Measurements from ENCODE around the gene TGFA.
"Not testable (repeated sequence)": the region's sequence is repeated elsewhere in the genome, so short reads cannot be mapped to it uniquely, and the experiment has no call there.

Gene TGFA

DNA sequence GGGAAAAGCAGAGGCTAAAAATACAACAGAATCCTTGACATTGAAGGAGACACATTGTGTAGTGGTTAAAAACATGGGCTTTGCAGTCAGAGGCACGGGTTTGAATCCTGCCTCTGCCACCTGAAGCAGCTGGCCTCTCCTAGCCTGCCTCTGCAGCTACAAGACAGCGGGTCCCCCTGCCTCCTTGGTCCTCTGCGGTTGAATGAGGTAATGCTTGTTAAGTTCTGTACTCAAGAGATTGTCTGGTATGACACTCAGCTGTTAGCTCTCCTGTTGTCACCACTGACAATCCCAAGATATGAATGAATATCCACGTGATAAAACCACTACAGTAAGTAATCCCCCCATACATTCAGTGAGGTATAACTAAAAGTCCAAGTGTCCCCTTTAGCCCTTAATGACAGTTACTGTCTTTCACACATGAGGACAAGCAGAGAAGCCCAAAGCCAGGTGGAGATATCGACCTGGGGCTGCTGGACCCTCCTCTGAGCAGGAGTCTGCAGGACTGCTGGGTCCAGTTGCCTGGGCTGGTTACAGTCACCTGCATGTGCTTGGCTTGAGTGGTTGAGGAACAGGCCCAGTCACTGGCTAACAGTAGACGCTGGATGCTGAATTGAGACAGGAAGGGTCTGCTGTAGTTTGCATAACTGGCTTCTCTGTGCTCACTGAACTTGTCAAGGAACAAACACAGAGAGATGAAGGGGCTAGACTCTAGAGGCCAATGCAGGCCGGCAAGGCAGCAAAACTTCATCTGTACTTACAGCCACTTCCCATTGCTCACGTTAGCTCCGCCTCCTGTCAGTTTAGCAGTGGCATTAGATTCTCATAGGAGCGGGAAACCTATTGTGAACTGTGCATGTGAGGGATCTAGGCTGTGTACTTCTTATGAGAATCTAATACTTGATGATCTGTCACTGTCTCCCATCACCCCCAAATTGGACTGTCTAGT, 85.5 kb downstream of the TGFA start:
- H3K36me3 ChIP-seq = no peaks in the 10 kb centered on the region
- no peak overlapping the region for H3K27ac ChIP-seq
- H3K4me3 ChIP-seq (ENCODE audit: low read depth, low read length) = no peak overlapping the region
- no peak for DNase-seq
- H3K9me3 ChIP-seq (ENCODE audit: severe bottlenecking) = no peaks in the 10 kb centered on the region
- no peaks in the 10 kb centered on the region for H3K27me3 ChIP-seq (ENCODE audit: insufficient read depth, low read depth, severe bottlenecking)
- TF ChIP-seq, protein P1, sequence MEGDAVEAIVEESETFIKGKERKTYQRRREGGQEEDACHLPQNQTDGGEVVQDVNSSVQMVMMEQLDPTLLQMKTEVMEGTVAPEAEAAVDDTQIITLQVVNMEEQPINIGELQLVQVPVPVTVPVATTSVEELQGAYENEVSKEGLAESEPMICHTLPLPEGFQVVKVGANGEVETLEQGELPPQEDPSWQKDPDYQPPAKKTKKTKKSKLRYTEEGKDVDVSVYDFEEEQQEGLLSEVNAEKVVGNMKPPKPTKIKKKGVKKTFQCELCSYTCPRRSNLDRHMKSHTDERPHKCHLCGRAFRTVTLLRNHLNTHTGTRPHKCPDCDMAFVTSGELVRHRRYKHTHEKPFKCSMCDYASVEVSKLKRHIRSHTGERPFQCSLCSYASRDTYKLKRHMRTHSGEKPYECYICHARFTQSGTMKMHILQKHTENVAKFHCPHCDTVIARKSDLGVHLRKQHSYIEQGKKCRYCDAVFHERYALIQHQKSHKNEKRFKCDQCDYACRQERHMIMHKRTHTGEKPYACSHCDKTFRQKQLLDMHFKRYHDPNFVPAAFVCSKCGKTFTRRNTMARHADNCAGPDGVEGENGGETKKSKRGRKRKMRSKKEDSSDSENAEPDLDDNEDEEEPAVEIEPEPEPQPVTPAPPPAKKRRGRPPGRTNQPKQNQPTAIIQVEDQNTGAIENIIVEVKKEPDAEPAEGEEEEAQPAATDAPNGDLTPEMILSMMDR (IDR thresholded peaks at IDR 0.05; ENCODE audit: low read depth, low read length) = no peak

DNA sequence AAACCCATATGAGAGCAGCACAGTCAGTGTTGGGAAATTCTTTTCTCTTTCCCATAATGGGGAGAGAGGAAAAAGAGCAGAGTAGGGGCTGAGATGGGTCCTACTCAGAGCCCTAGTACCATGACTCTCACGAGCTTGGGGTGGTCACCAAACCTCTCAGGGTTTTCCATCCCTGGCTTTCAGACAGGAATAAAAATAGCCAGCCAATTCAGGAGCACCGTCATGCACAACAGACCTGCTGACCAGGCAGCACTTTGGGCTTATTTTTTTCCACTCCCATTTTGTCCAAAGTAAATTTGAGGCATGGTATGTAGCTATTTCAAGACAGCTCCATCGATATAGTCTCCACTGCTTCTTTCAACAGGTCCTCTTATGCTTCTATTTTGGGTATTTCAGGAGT, 86.4 kb downstream of the TGFA start:
- DNase-seq = no peak
- TF ChIP-seq, protein P1 (IDR thresholded peaks at IDR 0.05; ENCODE audit: low read depth, low read length) = no peak
- Histone ChIP-seq H3K36me3 (no peaks in the 10 kb centered on the region), H3K27me3 (ENCODE audit: insufficient read depth, low read depth, severe bottlenecking) (no peaks in the 10 kb centered on the region), H3K27ac (no peak overlapping the region), H3K9me3 (ENCODE audit: severe bottlenecking) (no peaks in the 10 kb centered on the region), H3K4me3 (ENCODE audit: low read depth, low read length) (no peak overlapping the region)

- DNase-seq; H3K27me3 ChIP-seq (ENCODE audit: insufficient read depth, low read depth, severe bottlenecking); H3K27ac ChIP-seq; H3K4me3 ChIP-seq (ENCODE audit: low read depth, low read length); H3K9me3 ChIP-seq (ENCODE audit: severe bottlenecking); H3K36me3 ChIP-seq: not testable (repeated sequence)
Observed at GRCh38 chr2:70466647-70467046, 87.0 kb downstream of the TGFA start.

- DNase-seq = no peak
- no peaks in the 10 kb centered on the region for H3K27me3 ChIP-seq (ENCODE audit: insufficient read depth, low read depth, severe bottlenecking)
Observed at GRCh38 chr2:70463997-70464396, 89.6 kb downstream of the TGFA start.

DNA sequence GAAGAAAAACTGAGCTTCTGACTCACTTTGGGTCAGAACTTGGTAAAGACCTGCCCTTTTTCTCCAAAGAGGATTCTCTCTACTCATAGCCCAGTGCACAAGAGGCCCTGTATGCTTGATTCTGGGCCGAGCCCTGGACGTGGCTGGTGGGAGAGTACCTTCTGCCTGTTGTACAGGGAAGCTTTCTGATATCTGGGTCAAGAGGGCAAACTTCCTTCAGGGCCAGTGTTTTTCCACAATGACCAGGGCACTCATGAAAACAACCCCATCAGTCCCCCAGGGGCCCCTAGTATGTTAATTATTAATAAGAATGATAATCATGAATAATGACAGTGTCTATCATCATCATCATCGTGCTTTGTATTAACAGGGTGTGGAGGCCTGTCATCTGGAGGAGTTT, 90.0 kb downstream of the TGFA start:
- TF ChIP-seq, protein P1 (IDR thresholded peaks at IDR 0.05; ENCODE audit: low read depth, low read length) = no peak
- H3K27me3 ChIP-seq (ENCODE audit: insufficient read depth, low read depth, severe bottlenecking) = no peaks in the 10 kb centered on the region
- no peaks in the 10 kb centered on the region for H3K36me3 ChIP-seq
- no peak for DNase-seq
- H3K27ac ChIP-seq = no peak overlapping the region
- no peak overlapping the region for H3K4me3 ChIP-seq (ENCODE audit: low read depth, low read length)
- H3K9me3 ChIP-seq (ENCODE audit: severe bottlenecking) = no peaks in the 10 kb centered on the region

More at GRCh38 chr2:70463997-70464396, 89.6 kb downstream of the TGFA start:
- H3K4me3 ChIP-seq (ENCODE audit: low read depth, low read length) = no peak overlapping the region
- no peaks in the 10 kb centered on the region for H3K36me3 ChIP-seq
- TF ChIP-seq, protein P1 (IDR thresholded peaks at IDR 0.05; ENCODE audit: low read depth, low read length) = no peak
- H3K9me3 ChIP-seq (ENCODE audit: severe bottlenecking) = no peaks in the 10 kb centered on the region
- no peak overlapping the region for H3K27ac ChIP-seq

GRCh38 chr2:70461981-70462876, 91.4 kb downstream of the TGFA start:
- Histone ChIP-seq H3K36me3 (no peaks in the 10 kb centered on the region), H3K4me3 (ENCODE audit: low read depth, low read length) (no peak overlapping the region), H3K9me3 (ENCODE audit: severe bottlenecking) (no peaks in the 10 kb centered on the region), H3K27me3 (ENCODE audit: insufficient read depth, low read depth, severe bottlenecking) (no peaks in the 10 kb centered on the region), H3K27ac (no peak overlapping the region)
- no peak for DNase-seq
- TF ChIP-seq, protein P1 (IDR thresholded peaks at IDR 0.05; ENCODE audit: low read depth, low read length) = no peak
